Lower leg skin (tissue), 3 donors: ENCODE results near the gene AJAP1.

ENCODE experiments used
- CTCF ChIP-seq, 3 donors: fragments of 450-650 bp; IDR thresholded peaks; one replicate each; pipeline ENCODE4 v1.5.1; 2016; ENCODE audit warnings: antibody characterized with exemption in 3 of 3, mild to moderate bottlenecking in 3 of 3, moderate library complexity in 2 of 3
- POLR2A ChIP-seq, 2 donors: fragments of 450-650 bp; IDR thresholded peaks; one replicate each; pipeline ENCODE4 v1.6.1; 2016 to 2017; ENCODE audit warnings: antibody characterized with exemption in 2 of 2, mild to moderate bottlenecking in 1 of 2, moderate library complexity in 1 of 2

- no peak for TF ChIP-seq CTCF (IDR thresholded peaks at IDR 0.05)
- no peak for TF ChIP-seq POLR2A (IDR thresholded peaks at IDR 0.05)
These were observed 106.9 kb downstream of the AJAP1 start for GRCh38 chr1:4761324-4761723.
